WERI-Rb-1 (cell line): ENCODE results near the gene TMPRSS9.

ENCODE experiments used
- DNase-seq: peaks from one replicate; pipeline ENCODE4 v3.0.0-alpha.2; 2020
- H3K27ac ChIP-seq: fragments of 250-450 bp; sonication (Bioruptor Pico); 2 replicates; pipeline ENCODE4 v1.5.1; 2020; ENCODE audit warnings: mild to moderate bottlenecking, moderate library complexity
- H3K27me3 ChIP-seq: fragments of 250-450 bp; sonication (Bioruptor Pico); 2 replicates; pipeline ENCODE4 v1.5.1; 2021; ENCODE audit warnings: mild to moderate bottlenecking, low read depth, moderate library complexity; ENCODE audit not compliant: insufficient read depth, severe bottlenecking
- H3K36me3 ChIP-seq: fragments of 250-450 bp; sonication (Bioruptor Pico); 2 replicates; pipeline ENCODE4 v1.5.1; 2020; ENCODE audit warnings: mild to moderate bottlenecking, moderate library complexity
- H3K4me3 ChIP-seq: 2 replicates; pipeline ENCODE4 v1.5.1; 2011; ENCODE audit warnings: low read depth, mild to moderate bottlenecking, control low read depth, low read length
- H3K9me3 ChIP-seq: fragments of 250-450 bp; sonication (Bioruptor Pico); 2 replicates; pipeline ENCODE4 v1.5.1; 2021; ENCODE audit warnings: mild to moderate bottlenecking, moderate library complexity; ENCODE audit not compliant: severe bottlenecking
- CTCF ChIP-seq: IDR thresholded peaks from 2 replicates; pipeline ENCODE4 v1.5.1; 2011; ENCODE audit warnings: low read depth, mild to moderate bottlenecking, control low read depth, inconsistent platforms, low read length

TMPRSS9 gene

GRCh38 chr19:2475018-2475701, 115.1 kb downstream of the TMPRSS9 start:
- no peak for DNase-seq
- Histone ChIP-seq H3K4me3 (peak overlapping the region; percentile 83), H3K9me3 (no peaks in the 10 kb centered on the region), H3K27ac (no peak overlapping the region), H3K36me3 (no peaks in the 10 kb centered on the region), H3K27me3 (peaks cover 5% of the 10 kb centered on the region)
- TF ChIP-seq CTCF: no peak
